ENCODE results near the gene STARD6.

DNA sequence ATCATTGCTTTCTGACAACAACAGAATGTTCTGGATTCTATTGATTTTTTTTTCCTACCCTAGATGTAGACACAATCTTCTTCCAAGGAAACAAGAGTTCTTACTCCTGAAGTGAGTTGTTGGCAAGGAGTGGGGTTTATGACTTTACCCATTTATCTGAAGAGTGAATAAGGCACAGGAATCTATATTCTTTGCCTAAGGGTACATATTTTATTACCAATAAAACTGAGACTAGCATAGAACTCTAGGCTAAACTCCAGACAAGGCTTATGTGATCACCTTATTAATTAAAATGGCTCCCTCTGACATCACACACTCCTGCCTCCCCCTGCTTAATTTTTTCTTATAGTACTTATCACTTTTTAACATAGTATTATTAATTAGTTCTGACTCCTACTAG, 47.6 kb upstream of the STARD6 start:
- TF ChIP-seq HNF4A (conservative IDR thresholded peaks at IDR 0.05) (no peak), TAF1 (conservative IDR thresholded peaks at IDR 0.05) (no peak), CTCF (IDR thresholded peaks at IDR 0.05; ENCODE audit: low read depth, low read length, missing input control) (no peak), SP1 (IDR thresholded peaks at IDR 0.05) (no peak)
- TF ChIP-seq, protein P1, sequence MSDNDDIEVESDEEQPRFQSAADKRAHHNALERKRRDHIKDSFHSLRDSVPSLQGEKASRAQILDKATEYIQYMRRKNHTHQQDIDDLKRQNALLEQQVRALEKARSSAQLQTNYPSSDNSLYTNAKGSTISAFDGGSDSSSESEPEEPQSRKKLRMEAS (IDR thresholded peaks at IDR 0.05): no peak
